HepG2 (cell line): Measurements from ENCODE around the gene MIF. TPM values are rescaled to one million over a fixed set of nuclear protein-coding genes. Genes with fewer than 3 reads are reported as not detected.

Experiments used
- AGO2 ChIP-seq: fragments of 200-400 bp; formaldehyde crosslinking; optimal IDR thresholded peaks from 2 replicates; pipeline ENCODE3; 2017; ENCODE audit warnings: mild to moderate bottlenecking, low read depth, low read length, moderate library complexity
- ARNT2 ChIP-seq: sonication (generic); formaldehyde crosslinking; IDR thresholded peaks from 2 replicates; pipeline ENCODE4 v1.8.0; 2022; ENCODE audit warnings: mild to moderate bottlenecking, low read depth, missing genetic modification reagents, moderate library complexity
- FOXK1 ChIP-seq: sonication (generic); formaldehyde crosslinking; IDR thresholded peaks from 2 replicates; pipeline ENCODE4 v1.4.0; 2020; ENCODE audit warnings: low read depth, missing genetic modification reagents, borderline replicate concordance
- HNF4A ChIP-seq: sonication (generic); formaldehyde crosslinking; IDR thresholded peaks from 2 replicates; pipeline ENCODE4 v1.4.0; 2020; ENCODE audit warnings: missing genetic modification reagents
- HNRNPL ChIP-seq: fragments of 200-400 bp; formaldehyde crosslinking; IDR thresholded peaks from 2 replicates; pipeline ENCODE4 v1.6.1; 2017; ENCODE audit warnings: mild to moderate bottlenecking, low read depth, low read length
- JARID2 ChIP-seq: sonication (generic); formaldehyde crosslinking; IDR thresholded peaks from 2 replicates; pipeline ENCODE4 v1.8.1; 2023; ENCODE audit warnings: missing genetic modification reagents, inconsistent platforms; ENCODE audit not compliant: insufficient replicate concordance
- MLLT10 ChIP-seq: sonication (generic); formaldehyde crosslinking; IDR thresholded peaks from 2 replicates; pipeline ENCODE4 v1.4.0; 2020; ENCODE audit warnings: missing genetic modification reagents
- MLX ChIP-seq: IDR thresholded peaks from 2 replicates; pipeline ENCODE4 v1.6.1; 2016
- NR2F1 ChIP-seq, 2 experiments: fragments of 450-650 bp in 1 of 2; formaldehyde crosslinking in 1 of 2; IDR thresholded peaks; 2 replicates each; pipeline versions ENCODE4 v1.5.0 to v1.6.1; 2016 to 2020; ENCODE audit warnings: mild to moderate bottlenecking in 1 of 2, missing compliant biosample characterization in 1 of 2, missing genetic modification reagents in 1 of 2, moderate library complexity in 1 of 2
- PAX8 ChIP-seq: sonication (generic); formaldehyde crosslinking; IDR thresholded peaks from 2 replicates; pipeline ENCODE4 v1.8.0; 2022; ENCODE audit warnings: mild to moderate bottlenecking, missing genetic modification reagents, borderline replicate concordance
- SP5 ChIP-seq: IDR thresholded peaks from 2 replicates; pipeline ENCODE4 v1.6.1; 2016; ENCODE audit warnings: low read depth, borderline replicate concordance
- STAG1 ChIP-seq: sonication (generic); formaldehyde crosslinking; IDR thresholded peaks from 2 replicates; pipeline ENCODE4 v1.4.0; 2020; ENCODE audit warnings: missing genetic modification reagents
- TAF15 ChIP-seq: fragments of 200-400 bp; formaldehyde crosslinking; IDR thresholded peaks from one replicate; pipeline ENCODE4 v1.6.1; 2018; ENCODE audit warnings: mild to moderate bottlenecking, low read depth, low read length; ENCODE audit not compliant: poor library complexity, severe bottlenecking
- ZBTB3 ChIP-seq: sonication (generic); formaldehyde crosslinking; IDR thresholded peaks from 2 replicates; pipeline ENCODE4 v1.4.0; 2020; ENCODE audit warnings: low read depth, mild to moderate bottlenecking, moderate library complexity, missing genetic modification reagents, borderline replicate concordance
- ZC3H13 ChIP-seq: sonication (generic); formaldehyde crosslinking; IDR thresholded peaks from 2 replicates; pipeline ENCODE4 v1.8.1; 2023; ENCODE audit warnings: mild to moderate bottlenecking, missing genetic modification reagents, moderate library complexity
- ZFP90 ChIP-seq: sonication (generic); formaldehyde crosslinking; IDR thresholded peaks from 2 replicates; pipeline ENCODE4 v1.8.0; 2022; ENCODE audit warnings: missing genetic modification reagents, mild to moderate bottlenecking, inconsistent platforms, borderline replicate concordance
- ZMYM4 ChIP-seq: sonication (generic); formaldehyde crosslinking; IDR thresholded peaks from 2 replicates; pipeline ENCODE4 v1.8.1; 2023; ENCODE audit warnings: mild to moderate bottlenecking, missing genetic modification reagents
- ZNF30 ChIP-seq: sonication (generic); formaldehyde crosslinking; IDR thresholded peaks from 2 replicates; pipeline ENCODE4 v1.5.0; 2020; ENCODE audit warnings: mild to moderate bottlenecking, missing genetic modification reagents
- ZNF33B ChIP-seq: sonication (generic); formaldehyde crosslinking; IDR thresholded peaks from 2 replicates; pipeline ENCODE4 v1.5.1; 2020; ENCODE audit warnings: mild to moderate bottlenecking, missing genetic modification reagents
- ZNF446 ChIP-seq: sonication (generic); formaldehyde crosslinking; IDR thresholded peaks from 2 replicates; pipeline ENCODE4 v1.5.0; 2020; ENCODE audit warnings: mild to moderate bottlenecking, missing genetic modification reagents
- ZNF567 ChIP-seq: sonication (generic); formaldehyde crosslinking; IDR thresholded peaks from 2 replicates; pipeline ENCODE4 v1.8.1; 2023; ENCODE audit warnings: mild to moderate bottlenecking, missing genetic modification reagents, borderline replicate concordance
- ZNF703 ChIP-seq: sonication (generic); formaldehyde crosslinking; IDR thresholded peaks from 2 replicates; pipeline ENCODE4 v1.5.1; 2020; ENCODE audit warnings: missing genetic modification reagents, mild to moderate bottlenecking, moderate library complexity, borderline replicate concordance
- ZNF775 ChIP-seq: sonication (generic); formaldehyde crosslinking; IDR thresholded peaks from 2 replicates; pipeline ENCODE4 v1.4.0; 2020; ENCODE audit warnings: missing genetic modification reagents, mild to moderate bottlenecking, moderate library complexity, borderline replicate concordance
- ZNF782 ChIP-seq: sonication (generic); formaldehyde crosslinking; IDR thresholded peaks from 2 replicates; pipeline ENCODE4 v1.4.0; 2020; ENCODE audit warnings: missing genetic modification reagents, mild to moderate bottlenecking, borderline replicate concordance
- polyA plus RNA-seq, 8 experiments: library from polyadenylated mRNA; depleted of rRNA in 3 of 8; stranded (reverse) in 7 of 8; unstranded in 1 of 8; fragments of >200 nt; fragmentation: Illumina TruSeq in 4 of 8; extraction: Trizol in 4 of 8; gene quantifications; 2 replicates each; pipeline versions ENCODE4 v1.2.1 to v1.2.3, GENCODE V29; 2011 to 2016; ENCODE audit warnings: low read depth in 4 of 8, missing spikeins in 1 of 8, mixed read lengths in 1 of 8; ENCODE audit not compliant: insufficient read depth in 1 of 8
- total RNA-seq, 5 experiments: library from RNA; depleted of rRNA; stranded (reverse); fragments of >200 nt; fragmentation: Illumina TruSeq; extraction: Trizol; gene quantifications; 2 replicates each; pipeline ENCODE4 v1.2.3, GENCODE V29; 2016; ENCODE audit warnings: low read depth in 1 of 5
- TF ChIP-seq, protein P1 (sequence below): sonication (generic); formaldehyde crosslinking; IDR thresholded peaks from 2 replicates; pipeline ENCODE4 v1.4.0; 2020; ENCODE audit warnings: missing genetic modification reagents
- TF ChIP-seq, protein P2 (sequence below): sonication (generic); formaldehyde crosslinking; IDR thresholded peaks from 2 replicates; pipeline ENCODE4 v1.5.0; 2020; ENCODE audit warnings: missing genetic modification reagents, mild to moderate bottlenecking, borderline replicate concordance

The MIF gene
- total and polyA plus RNA-seq, 2 of the 13 experiments (the other 11 are each of a cell fraction or from before 2014, with no cell fraction given) = 634 to 675 TPM

DNA sequence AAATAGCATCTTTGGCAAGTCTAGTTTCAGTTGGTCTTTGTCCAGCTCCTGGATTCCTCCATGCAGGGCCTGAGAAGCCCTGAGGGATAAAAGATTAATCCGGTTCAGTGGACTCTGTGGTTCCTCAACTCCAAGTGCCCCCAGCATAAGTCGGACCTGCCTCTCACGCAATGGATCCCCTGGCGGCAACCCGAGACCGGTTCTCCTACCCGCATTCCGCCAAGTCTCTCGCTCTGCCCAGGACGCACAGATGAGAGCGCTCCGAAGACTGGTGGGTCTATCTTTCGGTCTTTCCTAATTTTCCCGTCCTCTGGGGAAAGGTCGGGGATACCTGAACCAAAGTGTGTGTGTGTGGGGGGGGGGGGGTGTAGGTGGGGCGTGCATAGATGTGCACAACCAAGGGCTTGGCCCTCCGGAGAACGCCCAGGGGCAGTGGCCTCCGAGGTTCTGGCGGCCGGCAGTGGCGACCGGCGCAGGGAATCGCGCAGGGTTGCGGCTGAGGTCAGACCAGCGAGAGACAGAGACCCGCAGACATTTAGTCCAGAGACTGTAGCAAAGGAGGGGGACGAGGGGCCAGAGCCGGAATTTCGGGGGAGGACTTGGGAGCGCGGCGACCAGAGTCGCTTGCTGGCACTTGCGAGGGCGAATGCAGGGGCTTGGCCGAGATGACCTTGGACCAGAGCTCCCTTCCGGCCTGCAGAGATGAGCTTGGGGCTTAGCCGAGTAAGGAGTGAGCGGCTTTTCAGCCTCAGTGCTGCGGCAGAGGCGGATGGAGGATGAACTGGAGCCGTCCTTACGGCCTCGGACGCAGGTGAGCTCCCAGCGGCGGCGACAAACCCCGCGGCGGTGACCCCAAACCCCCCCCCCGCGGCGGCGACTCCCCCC is 37.2 kb upstream of the MIF start (continued):
- TF ChIP-seq ZNF775 (CRISPR knock-in tag) (no peak), STAG1 (CRISPR knock-in tag) (no peak), SP5 (no peak), HNRNPL (0 out of 2 replicates have a peak, but pooled peaks have one; percentile 39), PAX8 (CRISPR knock-in tag) (no peak), ZFP90 (CRISPR knock-in tag) (no peak), ZNF703 (0 out of 2 replicates have a peak, but pooled peaks have one; percentile 47), ARNT2 (CRISPR knock-in tag) (no peak; the same call in 1 of the 2 replicates), NR2F1 (CRISPR knock-in tag; IDR thresholded peaks at IDR 0.05) (peak in 1 of 2 experiments; percentile 34; a peak in 1 of 4 replicates), MLX (no peak), ZC3H13 (CRISPR knock-in tag) (no peak), TAF15 (peak; percentile 33), AGO2 (peak; percentile 62), ZNF567 (no peak), ZNF30 (CRISPR knock-in tag) (no peak), HNF4A (CRISPR knock-in tag) (peak; percentile 37; the same call in 1 of the 2 replicates), JARID2 (CRISPR knock-in tag) (no peak), ZNF33B (no peak), MLLT10 (CRISPR knock-in tag) (no peak), ZNF782 (CRISPR knock-in tag) (peak; percentile 39; the same call in 1 of the 2 replicates), ZMYM4 (CRISPR knock-in tag) (0 out of 2 replicates have a peak, but pooled peaks have one; percentile 26), ZBTB3 (no peak), FOXK1 (CRISPR knock-in tag) (no peak), ZNF446 (CRISPR knock-in tag) (no peak)
- TF ChIP-seq, protein P1, sequence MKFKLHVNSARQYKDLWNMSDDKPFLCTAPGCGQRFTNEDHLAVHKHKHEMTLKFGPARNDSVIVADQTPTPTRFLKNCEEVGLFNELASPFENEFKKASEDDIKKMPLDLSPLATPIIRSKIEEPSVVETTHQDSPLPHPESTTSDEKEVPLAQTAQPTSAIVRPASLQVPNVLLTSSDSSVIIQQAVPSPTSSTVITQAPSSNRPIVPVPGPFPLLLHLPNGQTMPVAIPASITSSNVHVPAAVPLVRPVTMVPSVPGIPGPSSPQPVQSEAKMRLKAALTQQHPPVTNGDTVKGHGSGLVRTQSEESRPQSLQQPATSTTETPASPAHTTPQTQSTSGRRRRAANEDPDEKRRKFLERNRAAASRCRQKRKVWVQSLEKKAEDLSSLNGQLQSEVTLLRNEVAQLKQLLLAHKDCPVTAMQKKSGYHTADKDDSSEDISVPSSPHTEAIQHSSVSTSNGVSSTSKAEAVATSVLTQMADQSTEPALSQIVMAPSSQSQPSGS (CRISPR knock-in tag) = 0 out of 2 replicates have a peak, but pooled peaks have one; percentile 7
- TF ChIP-seq, protein P2, sequence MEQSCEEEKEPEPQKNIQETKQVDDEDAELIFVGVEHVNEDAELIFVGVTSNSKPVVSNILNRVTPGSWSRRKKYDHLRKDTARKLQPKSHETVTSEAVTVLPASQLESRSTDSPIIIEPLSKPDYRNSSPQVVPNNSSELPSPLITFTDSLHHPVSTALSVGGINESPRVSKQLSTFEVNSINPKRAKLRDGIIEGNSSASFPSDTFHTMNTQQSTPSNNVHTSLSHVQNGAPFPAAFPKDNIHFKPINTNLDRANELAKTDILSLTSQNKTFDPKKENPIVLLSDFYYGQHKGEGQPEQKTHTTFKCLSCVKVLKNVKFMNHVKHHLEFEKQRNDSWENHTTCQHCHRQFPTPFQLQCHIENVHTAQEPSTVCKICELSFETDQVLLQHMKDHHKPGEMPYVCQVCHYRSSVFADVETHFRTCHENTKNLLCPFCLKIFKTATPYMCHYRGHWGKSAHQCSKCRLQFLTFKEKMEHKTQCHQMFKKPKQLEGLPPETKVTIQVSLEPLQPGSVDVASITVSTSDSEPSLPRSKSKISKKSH (CRISPR knock-in tag) = 0 out of 2 replicates have a peak, but pooled peaks have one; percentile 19
